Smooth muscle cell (in vitro differentiated cells): ENCODE data around the gene EMID1. TPM values are rescaled to one million over a fixed set of nuclear protein-coding genes. Genes with fewer than 3 reads are reported as not detected.

Source experiments
- DNase-seq: peaks from one replicate; lab custom pipeline; 2025; ENCODE audit not compliant: unreplicated experiment; lab: John Stamatoyannopoulos, UW
- H2AFZ ChIP-seq: fragments of 200-600 bp; sonication (generic); 2 replicates; pipeline ENCODE4 v1.6.0; 2016; ENCODE audit warnings: antibody characterized with exemption, low read depth, mild to moderate bottlenecking
- H3F3A ChIP-seq: fragments of 200-600 bp; sonication (generic); 2 replicates; pipeline ENCODE4 v1.6.0; 2017; ENCODE audit warnings: antibody characterized with exemption, low read depth
- H3K27ac ChIP-seq: fragments of 200-600 bp; sonication (generic); 2 replicates; pipeline ENCODE4 v1.5.1; 2016; ENCODE audit warnings: low read depth, mild to moderate bottlenecking
- H3K27me3 ChIP-seq: fragments of 200-600 bp; sonication (generic); 2 replicates; pipeline ENCODE4 v1.6.1; 2016; ENCODE audit warnings: low read depth, mild to moderate bottlenecking
- H3K36me3 ChIP-seq: fragments of 200-600 bp; sonication (generic); 2 replicates; pipeline ENCODE4 v1.5.1; 2016; ENCODE audit warnings: low read depth
- H3K4me1 ChIP-seq: fragments of 200-600 bp; sonication (generic); 2 replicates; pipeline ENCODE4 v1.5.1; 2016; ENCODE audit warnings: low read depth
- H3K4me2 ChIP-seq: fragments of 200-600 bp; sonication (generic); 2 replicates; pipeline ENCODE4 v1.6.0; 2016; ENCODE audit warnings: mild to moderate bottlenecking
- H3K4me3 ChIP-seq: fragments of 200-600 bp; sonication (generic); 2 replicates; pipeline ENCODE4 v1.5.1; 2016; ENCODE audit warnings: mild to moderate bottlenecking
- H3K79me2 ChIP-seq: fragments of 200-600 bp; sonication (generic); 2 replicates; pipeline ENCODE4 v1.6.0; 2016; ENCODE audit warnings: low read depth, mild to moderate bottlenecking
- H3K9ac ChIP-seq: fragments of 200-600 bp; sonication (generic); 2 replicates; pipeline ENCODE4 v1.6.0; 2016; ENCODE audit warnings: low read depth
- H3K9me3 ChIP-seq: fragments of 200-600 bp; sonication (generic); replicated peaks from 2 replicates; pipeline ENCODE4 v1.5.1; 2016; ENCODE audit warnings: low read depth
- H4K20me1 ChIP-seq: fragments of 200-600 bp; sonication (generic); 2 replicates; pipeline ENCODE4 v1.6.0; 2016; ENCODE audit warnings: low read depth
- CTCF ChIP-seq: fragments of 200-600 bp; sonication (generic); IDR thresholded peaks from 2 replicates; pipeline ENCODE4 v1.5.1; 2017; ENCODE audit warnings: borderline replicate concordance, mild to moderate bottlenecking, antibody characterized with exemption; ENCODE audit not compliant: insufficient read depth, poor library complexity, severe bottlenecking
- WGBS: methylation state at CpG from one replicate; pipeline ENCODE4 v1.1.7; 2016; ENCODE audit warnings: low lambda C conversion rate; 5-methylcytosine and 5-hydroxymethylcytosine counted together
- polyA plus RNA-seq: library from polyadenylated mRNA; unstranded; fragments of >200 nt; fragmentation: Nextera tagmentation; extraction: Ambion mirVana; gene quantifications from 2 replicates; pipeline ENCODE4 v1.2.1, GENCODE V29; 2016
- total RNA-seq: library from RNA; depleted of rRNA; stranded (reverse); fragments of >200 nt; gene quantifications from 2 replicates; pipeline ENCODE4 v1.2.3, GENCODE V29; 2014

EMID1 gene
- total and polyA plus RNA-seq, 2 experiments from 2014 or later: 1.1 to 3.9 TPM

GRCh38 chr22:29187831-29188230, 17.9 kb upstream of the EMID1 start:
- Histone ChIP-seq H3K9me3 (no peaks in the 10 kb centered on the region), H3K9ac (no peak overlapping the region), H3K27ac (no peak overlapping the region), H3K27me3 (no peaks in the 10 kb centered on the region), H2AFZ (no peak overlapping the region), H3K79me2 (no peaks in the 10 kb centered on the region), H3K4me1 (no peaks in the 10 kb centered on the region), H3F3A (no peaks in the 10 kb centered on the region), H3K4me2 (no peak overlapping the region), H4K20me1 (no peaks in the 10 kb centered on the region), H3K4me3 (no peak overlapping the region), H3K36me3 (no peaks in the 10 kb centered on the region)
- no peak for DNase-seq
- 89% methylated on average over 7 of the region's 7 CpGs for WGBS
- TF ChIP-seq CTCF: no peak

- H3K27ac ChIP-seq: no peak overlapping the region
- WGBS: 86% methylated on average over 8 of the region's 8 CpGs
Measured at GRCh38 chr22:29190051-29190450, 15.6 kb upstream of the EMID1 start.

GRCh38 chr22:29190918-29191317, 14.8 kb upstream of the EMID1 start:
- WGBS: 82% methylated on average over 10 of the region's 10 CpGs
- Histone ChIP-seq H3K27ac (no peak overlapping the region), H3K9ac (no peak overlapping the region), H3F3A (no peaks in the 10 kb centered on the region), H3K4me2 (no peak overlapping the region), H3K27me3 (no peaks in the 10 kb centered on the region), H2AFZ (no peak overlapping the region), H4K20me1 (no peaks in the 10 kb centered on the region), H3K4me3 (no peak overlapping the region), H3K79me2 (no peaks in the 10 kb centered on the region), H3K9me3 (no peaks in the 10 kb centered on the region), H3K4me1 (no peaks in the 10 kb centered on the region), H3K36me3 (no peaks in the 10 kb centered on the region)
- DNase-seq: no peak
- TF ChIP-seq CTCF: no peak

More at GRCh38 chr22:29190051-29190450, 15.6 kb upstream of the EMID1 start:
- Histone ChIP-seq H4K20me1 (no peaks in the 10 kb centered on the region), H3K36me3 (no peaks in the 10 kb centered on the region), H3F3A (no peaks in the 10 kb centered on the region), H3K4me2 (no peak overlapping the region), H2AFZ (no peak overlapping the region), H3K27me3 (no peaks in the 10 kb centered on the region), H3K9me3 (no peaks in the 10 kb centered on the region), H3K4me1 (no peaks in the 10 kb centered on the region), H3K4me3 (no peak overlapping the region), H3K9ac (no peak overlapping the region), H3K79me2 (no peaks in the 10 kb centered on the region)
- no peak for TF ChIP-seq CTCF
- DNase-seq: no peak

GRCh38 chr22:29193021-29193420, 12.7 kb upstream of the EMID1 start:
- Histone ChIP-seq H3K79me2 (no peaks in the 10 kb centered on the region), H3K9me3 (no peaks in the 10 kb centered on the region), H3K27me3 (no peaks in the 10 kb centered on the region), H3F3A (no peaks in the 10 kb centered on the region), H3K9ac (no peak overlapping the region), H3K27ac (no peak overlapping the region), H4K20me1 (no peaks in the 10 kb centered on the region), H3K4me3 (no peak overlapping the region), H3K36me3 (no peaks in the 10 kb centered on the region), H3K4me2 (no peak overlapping the region), H3K4me1 (no peaks in the 10 kb centered on the region), H2AFZ (no peak overlapping the region)
- WGBS: 94% methylated on average over 8 of the region's 8 CpGs
- no peak for TF ChIP-seq CTCF
- no peak for DNase-seq
